ENCODE data around the gene PPP1R26. TPM values are rescaled to one million over a fixed set of nuclear protein-coding genes. Genes with fewer than 3 reads are reported as not detected.
"Not testable (repeated sequence)": the region's sequence is repeated elsewhere in the genome, so short reads cannot be mapped to it uniquely, and the experiment has no call there.

Gene PPP1R26
- total RNA-seq, 1 donor from 2014 or later, result 26.3 TPM

DNA sequence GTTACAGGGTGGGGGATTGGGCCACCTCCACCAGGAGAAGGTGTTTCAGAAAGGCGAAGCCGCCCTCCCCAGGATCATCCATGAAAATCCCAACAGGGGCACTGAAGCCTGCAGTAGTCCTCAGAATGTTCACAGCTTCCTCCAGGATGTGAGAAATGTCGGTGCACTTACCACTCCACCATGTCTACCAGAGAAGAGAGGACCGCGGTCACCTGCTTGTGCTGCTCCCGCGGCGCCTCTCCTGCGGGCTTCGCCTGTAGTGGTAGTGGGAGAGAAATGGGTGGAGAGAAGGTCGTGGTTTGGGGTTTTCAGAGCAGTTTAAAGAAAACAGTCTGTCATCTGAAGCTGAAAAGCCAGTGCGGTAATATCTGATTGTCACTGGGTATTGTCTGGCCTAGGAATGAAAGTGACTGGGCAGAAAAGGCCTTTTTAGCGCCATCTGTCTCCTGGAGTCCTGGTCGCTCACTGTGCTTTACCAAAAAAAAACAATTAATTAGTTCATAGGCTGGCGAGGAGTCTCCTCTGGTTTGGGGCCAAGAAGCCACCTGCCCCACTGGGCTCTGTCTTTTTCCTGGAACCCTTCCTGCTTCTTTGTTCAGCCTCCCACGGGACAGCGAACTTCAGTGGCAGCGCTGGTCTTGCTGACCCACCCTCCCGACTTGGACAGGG is 23.0 kb upstream of the PPP1R26 start:
- intact Hi-C loops (cut with DNase I), result no loop called here
- DNase-seq (ENCODE audit: low spot score), result no peak

- intact Hi-C loops (cut with DNase I); DNase-seq (ENCODE audit: low spot score): not testable (repeated sequence)
Measured at GRCh38 chr9:135458478-135458877, 21.1 kb upstream of the PPP1R26 start.

DNA sequence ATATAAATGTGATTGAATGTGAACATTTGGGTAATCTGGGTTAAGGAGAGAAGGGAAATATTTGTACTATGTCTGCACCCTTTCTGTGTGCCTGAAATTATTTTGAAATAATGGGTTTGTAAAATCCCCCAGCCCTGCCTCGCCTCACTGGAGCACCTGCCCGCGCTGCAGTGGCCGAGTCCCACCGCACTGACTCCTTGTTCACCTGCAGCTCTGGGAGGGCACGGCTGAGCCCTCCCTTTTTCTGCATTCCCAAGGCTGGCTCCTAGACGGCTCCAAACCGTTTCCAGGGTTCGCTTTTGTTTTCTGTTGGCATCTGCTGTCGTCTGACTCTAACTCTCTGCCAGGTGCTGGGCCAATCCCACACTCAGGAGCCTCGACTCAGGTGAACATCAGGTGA is 17.6 kb upstream of the PPP1R26 start:
- DNase-seq (ENCODE audit: low spot score), result no peak

GRCh38 chr9:135463140-135463539 is 16.4 kb upstream of the PPP1R26 start:
- intact Hi-C loops (cut with DNase I), result no loop called here

More for the DNA sequence above, 17.6 kb upstream of the PPP1R26 start:
- intact Hi-C loops (cut with DNase I), result no loop called here

GRCh38 chr9:135464181-135464580 is 15.4 kb upstream of the PPP1R26 start:
- intact Hi-C loops (cut with DNase I), result no loop called here
- DNase-seq (ENCODE audit: low spot score), result no peak

More at GRCh38 chr9:135463140-135463539, 16.4 kb upstream of the PPP1R26 start:
- no peak for DNase-seq (ENCODE audit: low spot score)

- no peak for DNase-seq (ENCODE audit: low spot score)
- intact Hi-C loops (cut with DNase I), result no loop called here
Measured at GRCh38 chr9:135468854-135469521, 10.6 kb upstream of the PPP1R26 start.

DNA sequence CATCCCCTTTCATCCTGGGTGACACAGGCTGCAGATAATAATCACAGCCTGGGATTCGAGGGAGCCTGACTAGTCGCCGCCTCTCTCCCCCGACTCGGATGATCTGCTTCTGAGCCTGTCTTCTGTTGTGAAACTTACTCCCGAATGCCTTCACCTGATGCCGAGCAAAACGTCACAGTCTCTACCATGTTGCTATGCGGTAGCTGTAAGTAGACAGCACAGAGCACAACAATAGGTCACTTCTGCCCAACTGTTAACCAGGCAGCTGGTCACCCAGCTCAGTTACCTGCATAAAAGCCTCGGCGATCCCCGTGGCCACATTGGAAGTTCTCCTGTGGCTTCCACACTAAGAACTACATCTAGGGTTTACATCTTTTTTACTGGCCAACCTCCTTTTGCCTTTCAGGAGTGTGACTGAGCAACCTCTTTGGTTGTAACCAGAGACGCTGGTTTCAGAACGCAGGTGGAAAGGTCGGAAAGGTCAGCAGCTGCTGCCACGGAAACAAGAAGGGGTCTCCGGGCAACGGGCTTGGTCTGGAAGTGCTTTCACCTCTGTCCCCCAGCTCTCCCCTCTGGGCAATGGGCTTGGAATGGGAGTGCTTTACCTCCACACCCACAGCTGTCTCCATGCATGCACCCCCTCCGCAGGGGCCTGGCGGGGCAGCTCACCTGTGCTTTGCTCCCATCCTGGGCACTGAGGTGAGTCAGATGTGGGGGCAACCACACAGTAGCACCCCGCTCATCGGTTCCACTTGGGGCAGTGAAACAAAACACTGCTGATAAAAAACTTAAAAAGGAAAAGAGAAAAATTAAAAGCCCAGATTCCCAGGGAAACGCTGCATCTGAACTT is 7.6 kb upstream of the PPP1R26 start:
- intact Hi-C loops (cut with DNase I), result no loop called here
- no peak for DNase-seq (ENCODE audit: low spot score)

DNA sequence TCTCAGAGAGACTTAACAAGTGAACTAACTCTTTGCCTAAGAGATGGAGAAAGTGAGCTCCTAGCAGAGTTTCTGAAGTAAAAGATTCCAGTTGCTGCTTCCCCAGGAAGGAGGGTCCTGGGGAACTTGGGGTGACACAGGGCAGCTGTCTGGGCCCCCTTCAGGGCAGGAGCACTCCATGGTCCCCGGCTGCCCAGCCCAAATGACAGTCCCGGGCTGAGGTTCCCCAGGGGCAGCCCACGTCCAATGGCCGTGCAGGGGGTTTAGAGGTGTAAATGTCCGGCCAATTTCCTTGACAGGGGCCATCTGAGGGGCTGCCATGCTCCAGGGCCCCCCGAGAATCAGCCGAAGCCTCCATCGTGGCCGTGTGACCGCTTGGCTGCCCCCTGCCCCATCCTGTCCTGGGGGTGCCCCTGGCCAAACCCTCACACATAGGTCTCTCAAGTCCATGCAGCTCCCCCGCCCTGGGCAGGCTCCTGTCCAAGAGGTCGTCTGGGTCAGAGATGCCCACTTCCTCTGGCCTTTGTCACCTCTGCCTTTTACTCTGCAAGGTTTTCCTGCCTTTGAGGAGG is 5.5 kb upstream of the PPP1R26 start:
- intact Hi-C loops (cut with DNase I), result no loop called here
- no peak for DNase-seq (ENCODE audit: low spot score)

GRCh38 chr9:135474915-135475314 is 4.7 kb upstream of the PPP1R26 start:
- DNase-seq (ENCODE audit: low spot score), result no peak
- intact Hi-C loops (cut with DNase I), result no loop called here

- intact Hi-C loops (cut with DNase I), result no loop called here
- no peak for DNase-seq (ENCODE audit: low spot score)
Measured at GRCh38 chr9:135476561-135477355, 2.8 kb upstream of the PPP1R26 start.

GRCh38 chr9:135478191-135478590 is 1.4 kb upstream of the PPP1R26 start:
- DNase-seq (ENCODE audit: low spot score), result no peak
- intact Hi-C loops (cut with DNase I), result no loop called here

GRCh38 chr9:135478829-135479468 is 633 bp upstream of the PPP1R26 start:
- intact Hi-C loops (cut with DNase I), result no loop called here
- DNase-seq (ENCODE audit: low spot score), result no peak

DNA sequence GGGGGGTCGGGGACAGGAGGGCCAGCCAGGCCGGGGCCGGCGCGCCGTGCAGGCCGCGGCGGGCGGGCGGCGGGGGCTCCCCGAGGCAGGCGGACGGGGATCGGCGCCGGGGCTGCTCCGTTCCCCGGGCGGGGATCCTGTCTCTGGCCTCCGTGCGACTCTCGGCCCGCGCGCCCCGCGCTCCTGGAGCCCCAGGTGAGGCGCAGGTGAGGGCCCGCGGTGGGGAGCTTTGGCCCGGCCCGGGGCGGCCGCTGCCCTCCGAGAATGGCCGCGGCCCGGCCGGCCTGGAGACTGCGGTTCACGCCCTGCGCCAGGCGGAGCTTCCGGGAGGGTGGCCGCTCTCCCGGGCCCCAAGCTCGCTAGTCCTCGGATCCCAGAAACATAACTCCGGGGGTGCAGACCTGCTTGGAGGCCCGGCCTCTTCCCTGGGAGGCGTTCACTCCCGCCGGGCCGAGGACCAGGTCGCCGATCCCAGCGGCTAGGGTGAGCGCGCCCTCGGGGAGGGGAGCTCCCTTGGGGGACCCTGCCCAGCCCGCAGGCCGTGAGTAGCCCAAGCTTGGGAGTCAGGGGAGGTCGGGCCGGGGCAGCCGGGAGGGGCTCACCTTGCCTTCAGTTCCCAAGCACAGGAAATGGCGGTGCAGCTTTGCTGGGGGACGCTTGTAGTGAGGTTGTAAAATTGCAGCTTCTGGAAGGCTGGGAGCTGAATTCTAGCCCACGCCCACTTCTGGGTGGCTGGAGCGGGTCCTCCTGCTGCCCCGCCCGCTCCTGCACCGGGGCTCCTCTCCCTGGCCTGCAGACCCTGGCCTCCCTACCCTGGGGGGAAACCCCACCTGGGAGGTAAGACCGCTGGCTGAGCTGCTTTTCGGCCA is 723 bp downstream of the PPP1R26 start:
- intact Hi-C loops (cut with DNase I), result no loop called here
- no peak for DNase-seq (ENCODE audit: low spot score)

DNA sequence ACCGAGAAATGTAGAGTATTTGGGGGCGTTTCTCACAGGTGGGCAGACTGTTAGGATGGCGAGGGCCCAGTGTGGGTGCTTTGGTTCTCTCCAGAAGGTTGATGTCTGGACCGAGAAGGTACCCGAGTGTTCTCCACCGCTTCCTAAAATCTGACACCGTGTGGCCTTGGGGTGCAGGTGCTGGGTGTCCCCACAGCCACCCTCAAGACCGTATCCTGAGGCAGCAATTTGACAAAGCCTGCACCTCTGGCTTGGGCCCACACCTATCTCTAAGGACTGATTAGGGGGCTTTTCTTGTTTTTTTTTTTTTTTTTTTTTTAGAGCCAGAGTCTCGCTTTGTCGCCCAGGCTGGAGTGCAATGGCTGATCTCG is 1.3 kb downstream of the PPP1R26 start:
- no peak for DNase-seq (ENCODE audit: low spot score)
- intact Hi-C loops (cut with DNase I), result no loop called here

DNA sequence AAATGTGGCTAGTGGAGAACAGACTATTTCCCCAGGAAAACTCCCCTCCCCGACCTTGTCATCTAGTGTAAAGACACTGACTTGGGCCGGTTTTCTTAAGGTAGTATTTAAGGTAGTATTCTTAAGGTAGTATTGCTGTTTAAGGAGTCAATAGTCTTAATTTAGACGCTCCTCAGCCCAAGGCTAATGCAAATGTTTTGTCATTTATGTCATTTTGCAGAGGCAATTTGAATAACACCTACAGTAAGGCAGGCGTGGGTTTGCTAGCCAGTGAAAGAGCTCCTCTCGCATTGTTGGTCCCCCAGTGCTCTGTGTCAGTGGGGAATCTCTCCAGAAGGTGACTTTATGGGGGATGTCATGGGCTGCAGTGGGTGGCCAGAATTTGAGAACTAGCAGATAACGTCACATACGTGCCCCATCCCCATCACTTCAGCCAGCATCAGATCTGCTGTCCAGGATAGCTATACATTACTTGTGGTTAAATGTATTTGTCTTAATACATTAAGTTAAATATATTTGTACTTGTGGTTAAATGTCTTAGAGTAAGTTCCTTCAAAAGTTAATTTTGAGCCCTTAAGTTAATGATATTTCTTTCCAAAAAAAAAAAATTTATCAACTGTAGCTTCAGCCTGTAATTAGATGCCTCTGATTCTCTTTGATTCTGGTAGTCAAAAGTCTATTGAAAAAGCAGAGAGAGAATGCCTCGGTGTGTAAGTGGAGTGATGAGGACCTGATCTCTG is 2.6 kb downstream of the PPP1R26 start:
- intact Hi-C loops (cut with DNase I), result no loop called here
- no peak for DNase-seq (ENCODE audit: low spot score)

DNA sequence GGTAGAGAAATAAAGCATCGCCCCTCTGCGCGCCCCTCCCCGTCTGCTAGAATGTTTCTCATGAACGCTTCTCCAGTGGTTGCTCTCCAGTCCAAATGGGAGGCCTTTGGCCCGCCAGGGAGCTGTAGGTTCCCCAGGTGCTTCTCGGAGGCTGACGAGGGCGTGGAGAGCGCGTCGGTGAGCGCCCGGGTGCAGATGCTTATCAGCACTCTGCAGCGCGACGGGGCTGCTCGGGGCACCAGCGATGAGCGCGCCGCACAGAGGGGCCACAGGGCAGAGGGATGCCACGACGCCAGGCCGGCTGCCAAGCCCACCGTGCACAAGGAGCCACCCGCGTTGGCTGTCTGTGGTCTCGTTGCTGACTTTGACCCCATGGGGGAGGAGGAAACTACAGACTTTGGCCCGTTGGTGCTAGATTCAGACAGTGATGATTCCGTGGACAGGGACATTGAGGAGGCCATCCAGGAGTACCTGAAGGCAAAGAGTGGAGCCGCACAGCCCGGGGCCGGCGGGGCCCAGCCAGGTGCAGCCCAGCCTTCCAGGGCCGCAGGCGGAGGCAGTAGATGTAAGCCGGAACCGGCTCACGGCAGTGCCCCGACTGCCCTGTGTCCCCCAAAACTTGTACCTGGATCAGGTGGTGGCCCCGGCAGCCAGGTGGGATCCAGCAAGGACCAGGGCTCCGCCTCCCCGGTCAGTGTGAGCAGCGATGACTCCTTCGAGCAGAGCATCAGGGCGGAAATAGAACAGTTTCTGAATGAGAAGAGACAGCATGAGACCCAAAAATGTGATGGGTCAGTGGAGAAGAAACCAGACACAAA is 5.1 kb downstream of the PPP1R26 start:
- DNase-seq (ENCODE audit: low spot score), result no peak
- intact Hi-C loops (cut with DNase I), result no loop called here

DNA sequence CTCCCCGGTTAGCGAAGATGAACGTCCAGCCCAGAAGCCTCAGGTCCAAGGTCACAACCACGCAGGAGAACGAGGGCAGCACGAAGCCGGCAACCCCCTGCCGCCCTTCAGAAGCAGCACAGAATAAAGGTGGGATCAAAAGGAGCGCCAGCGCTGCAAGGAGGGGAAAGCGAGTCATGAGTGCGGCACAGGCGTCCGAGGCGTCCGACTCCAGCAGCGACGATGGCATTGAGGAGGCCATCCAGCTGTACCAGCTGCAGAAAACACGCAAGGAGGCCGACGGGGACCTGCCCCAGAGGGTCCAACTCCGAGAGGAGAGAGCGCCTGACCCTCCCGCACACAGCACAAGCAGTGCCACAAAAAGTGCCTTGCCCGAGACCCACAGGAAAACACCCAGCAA is 5.8 kb downstream of the PPP1R26 start:
- intact Hi-C loops (cut with DNase I), result no loop called here
- DNase-seq (ENCODE audit: low spot score), result no peak
